ENCODE data around the gene APEH. TPM values are rescaled to one million over a fixed set of nuclear protein-coding genes. Genes with fewer than 3 reads are reported as not detected.

APEH gene
- total and polyA plus RNA-seq, 2 experiments from 2014 or later = 170 to 264 TPM

DNA sequence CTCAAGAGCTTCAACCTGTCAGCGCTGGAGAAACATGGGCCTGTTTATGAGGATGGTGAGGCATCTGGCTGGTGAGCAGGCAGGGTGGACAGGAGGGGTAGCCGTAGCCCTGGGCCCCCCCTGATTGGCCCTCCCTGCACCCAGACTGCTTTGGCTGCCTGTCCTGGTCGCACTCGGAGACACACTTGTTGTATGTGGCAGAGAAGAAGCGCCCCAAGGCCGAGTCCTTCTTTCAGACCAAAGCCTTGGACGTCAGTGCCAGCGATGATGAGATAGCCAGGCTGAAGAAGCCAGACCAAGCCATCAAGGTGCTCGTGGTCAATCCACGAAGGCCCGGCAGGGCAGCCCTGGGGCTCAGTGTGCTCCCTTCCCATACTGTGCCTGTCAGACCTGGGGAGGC lies 1.8 kb downstream of the APEH start (continued):
- TF ChIP-seq, protein P1, sequence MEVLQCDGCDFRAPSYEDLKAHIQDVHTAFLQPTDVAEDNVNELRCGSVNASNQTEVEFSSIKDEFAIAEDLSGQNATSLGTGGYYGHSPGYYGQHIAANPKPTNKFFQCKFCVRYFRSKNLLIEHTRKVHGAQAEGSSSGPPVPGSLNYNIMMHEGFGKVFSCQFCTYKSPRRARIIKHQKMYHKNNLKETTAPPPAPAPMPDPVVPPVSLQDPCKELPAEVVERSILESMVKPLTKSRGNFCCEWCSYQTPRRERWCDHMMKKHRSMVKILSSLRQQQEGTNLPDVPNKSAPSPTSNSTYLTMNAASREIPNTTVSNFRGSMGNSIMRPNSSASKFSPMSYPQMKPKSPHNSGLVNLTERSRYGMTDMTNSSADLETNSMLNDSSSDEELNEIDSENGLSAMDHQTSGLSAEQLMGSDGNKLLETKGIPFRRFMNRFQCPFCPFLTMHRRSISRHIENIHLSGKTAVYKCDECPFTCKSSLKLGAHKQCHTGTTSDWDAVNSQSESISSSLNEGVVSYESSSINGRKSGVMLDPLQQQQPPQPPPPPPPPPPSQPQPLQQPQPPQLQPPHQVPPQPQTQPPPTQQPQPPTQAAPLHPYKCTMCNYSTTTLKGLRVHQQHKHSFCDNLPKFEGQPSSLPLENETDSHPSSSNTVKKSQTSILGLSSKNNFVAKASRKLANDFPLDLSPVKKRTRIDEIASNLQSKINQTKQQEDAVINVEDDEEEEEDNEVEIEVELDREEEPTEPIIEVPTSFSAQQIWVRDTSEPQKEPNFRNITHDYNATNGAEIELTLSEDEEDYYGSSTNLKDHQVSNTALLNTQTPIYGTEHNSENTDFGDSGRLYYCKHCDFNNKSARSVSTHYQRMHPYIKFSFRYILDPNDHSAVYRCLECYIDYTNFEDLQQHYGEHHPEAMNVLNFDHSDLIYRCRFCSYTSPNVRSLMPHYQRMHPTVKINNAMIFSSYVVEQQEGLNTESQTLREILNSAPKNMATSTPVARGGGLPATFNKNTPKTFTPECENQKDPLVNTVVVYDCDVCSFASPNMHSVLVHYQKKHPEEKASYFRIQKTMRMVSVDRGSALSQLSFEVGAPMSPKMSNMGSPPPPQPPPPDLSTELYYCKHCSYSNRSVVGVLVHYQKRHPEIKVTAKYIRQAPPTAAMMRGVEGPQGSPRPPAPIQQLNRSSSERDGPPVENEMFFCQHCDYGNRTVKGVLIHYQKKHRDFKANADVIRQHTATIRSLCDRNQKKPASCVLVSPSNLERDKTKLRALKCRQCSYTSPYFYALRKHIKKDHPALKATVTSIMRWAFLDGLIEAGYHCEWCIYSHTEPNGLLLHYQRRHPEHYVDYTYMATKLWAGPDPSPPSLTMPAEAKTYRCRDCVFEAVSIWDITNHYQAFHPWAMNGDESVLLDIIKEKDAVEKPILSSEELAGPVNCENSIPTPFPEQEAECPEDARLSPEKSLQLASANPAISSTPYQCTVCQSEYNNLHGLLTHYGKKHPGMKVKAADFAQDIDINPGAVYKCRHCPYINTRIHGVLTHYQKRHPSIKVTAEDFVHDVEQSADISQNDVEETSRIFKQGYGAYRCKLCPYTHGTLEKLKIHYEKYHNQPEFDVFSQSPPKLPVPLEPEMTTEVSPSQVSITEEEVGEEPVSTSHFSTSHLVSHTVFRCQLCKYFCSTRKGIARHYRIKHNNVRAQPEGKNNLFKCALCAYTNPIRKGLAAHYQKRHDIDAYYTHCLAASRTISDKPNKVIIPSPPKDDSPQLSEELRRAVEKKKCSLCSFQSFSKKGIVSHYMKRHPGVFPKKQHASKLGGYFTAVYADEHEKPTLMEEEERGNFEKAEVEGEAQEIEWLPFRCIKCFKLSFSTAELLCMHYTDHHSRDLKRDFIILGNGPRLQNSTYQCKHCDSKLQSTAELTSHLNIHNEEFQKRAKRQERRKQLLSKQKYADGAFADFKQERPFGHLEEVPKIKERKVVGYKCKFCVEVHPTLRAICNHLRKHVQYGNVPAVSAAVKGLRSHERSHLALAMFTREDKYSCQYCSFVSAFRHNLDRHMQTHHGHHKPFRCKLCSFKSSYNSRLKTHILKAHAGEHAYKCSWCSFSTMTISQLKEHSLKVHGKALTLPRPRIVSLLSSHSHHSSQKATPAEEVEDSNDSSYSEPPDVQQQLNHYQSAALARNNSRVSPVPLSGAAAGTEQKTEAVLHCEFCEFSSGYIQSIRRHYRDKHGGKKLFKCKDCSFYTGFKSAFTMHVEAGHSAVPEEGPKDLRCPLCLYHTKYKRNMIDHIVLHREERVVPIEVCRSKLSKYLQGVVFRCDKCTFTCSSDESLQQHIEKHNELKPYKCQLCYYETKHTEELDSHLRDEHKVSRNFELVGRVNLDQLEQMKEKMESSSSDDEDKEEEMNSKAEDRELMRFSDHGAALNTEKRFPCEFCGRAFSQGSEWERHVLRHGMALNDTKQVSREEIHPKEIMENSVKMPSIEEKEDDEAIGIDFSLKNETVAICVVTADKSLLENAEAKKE (CRISPR knock-in tag; IDR thresholded peaks at IDR 0.05) = no peak
- TF ChIP-seq JUNB (IDR thresholded peaks at IDR 0.05; ENCODE audit: unreplicated experiment) = no peak

- H3K4me1 Mint-ChIP-seq = peaks cover 4% of the 10 kb centered on the region
- peaks cover 2% of the 10 kb centered on the region for H3K27me3 Mint-ChIP-seq (ENCODE audit: insufficient read depth, low read depth, poor library complexity)
- ATAC-seq (no peak), DNase-seq (ENCODE audit: low spot score) (no peak)
- no peaks in the 10 kb centered on the region for H3K9me3 Mint-ChIP-seq
- no peaks in the 10 kb centered on the region for H3F3A ChIP-seq (replicated peaks; ENCODE audit: low read depth)
- no peak overlapping the region for H3K4me3 Mint-ChIP-seq
- peaks cover 67% of the 10 kb centered on the region for H3K36me3 Mint-ChIP-seq (ENCODE audit: low read depth)
- no peaks in the 10 kb centered on the region for H3K79me2 ChIP-seq (replicated peaks; ENCODE audit: insufficient read depth)
- H2AFZ ChIP-seq = no peak overlapping the region
- no peaks in the 10 kb centered on the region for H3K9me2 ChIP-seq (ENCODE audit: insufficient read depth)
- peaks cover 9% of the 10 kb centered on the region; the same call in 1 of the 2 replicates for H3K36me3 ChIP-seq (ENCODE audit: insufficient read depth)
- H3K27ac ChIP-seq (ENCODE audit: low read depth) = no peak overlapping the region
- no peaks in the 10 kb centered on the region for H3K27me3 ChIP-seq (ENCODE audit: insufficient read depth)
- no peak overlapping the region for H3K4me2 ChIP-seq
- no peak overlapping the region for H3K4me3 ChIP-seq
- H3K27ac Mint-ChIP-seq = no peak overlapping the region
- peaks cover 4% of the 10 kb centered on the region; the same call in 1 of the 2 replicates for H4K20me1 ChIP-seq (replicated peaks; ENCODE audit: insufficient read depth)
- H3K4me1 ChIP-seq (ENCODE audit: insufficient read depth) = no peaks in the 10 kb centered on the region
- no peak for TF ChIP-seq CTCF (conservative IDR thresholded peaks at IDR 0.05; ENCODE audit: low read depth in 2 of 2)
- TF ChIP-seq, protein P1 (CRISPR knock-in tag; IDR thresholded peaks at IDR 0.05) = no peak
- TF ChIP-seq ZNF114 (CRISPR knock-in tag; IDR thresholded peaks at IDR 0.05) = no peak
- no peak for TF ChIP-seq EZH2phosphoT487 (IDR thresholded peaks at IDR 0.05; ENCODE audit: unreplicated experiment)
Observed at GRCh38 chr3:49680493-49681231, 6.5 kb downstream of the APEH start.

Measured in GM23338 (cell line).